ENCODE measurements around the gene RWDD2A.

DNA sequence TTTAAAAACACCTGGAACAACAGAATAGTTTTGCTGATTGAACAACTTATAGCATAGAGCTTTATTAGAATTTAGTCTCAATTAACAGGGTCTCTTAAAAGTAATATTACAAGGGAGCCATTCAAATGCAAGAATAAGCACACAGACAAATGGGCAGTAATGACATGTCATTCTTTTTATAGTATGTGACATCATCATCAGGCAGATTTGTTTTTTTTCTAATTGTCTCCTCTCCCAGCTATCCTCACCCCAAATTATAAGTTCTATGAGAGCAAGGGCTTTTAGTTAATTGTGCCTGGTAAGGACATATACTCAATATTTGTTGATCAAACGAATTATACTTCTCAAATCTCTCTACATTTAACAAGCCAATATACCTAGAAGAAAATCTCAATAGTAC, 11.0 kb upstream of the RWDD2A start:
- TF ChIP-seq, protein P1, sequence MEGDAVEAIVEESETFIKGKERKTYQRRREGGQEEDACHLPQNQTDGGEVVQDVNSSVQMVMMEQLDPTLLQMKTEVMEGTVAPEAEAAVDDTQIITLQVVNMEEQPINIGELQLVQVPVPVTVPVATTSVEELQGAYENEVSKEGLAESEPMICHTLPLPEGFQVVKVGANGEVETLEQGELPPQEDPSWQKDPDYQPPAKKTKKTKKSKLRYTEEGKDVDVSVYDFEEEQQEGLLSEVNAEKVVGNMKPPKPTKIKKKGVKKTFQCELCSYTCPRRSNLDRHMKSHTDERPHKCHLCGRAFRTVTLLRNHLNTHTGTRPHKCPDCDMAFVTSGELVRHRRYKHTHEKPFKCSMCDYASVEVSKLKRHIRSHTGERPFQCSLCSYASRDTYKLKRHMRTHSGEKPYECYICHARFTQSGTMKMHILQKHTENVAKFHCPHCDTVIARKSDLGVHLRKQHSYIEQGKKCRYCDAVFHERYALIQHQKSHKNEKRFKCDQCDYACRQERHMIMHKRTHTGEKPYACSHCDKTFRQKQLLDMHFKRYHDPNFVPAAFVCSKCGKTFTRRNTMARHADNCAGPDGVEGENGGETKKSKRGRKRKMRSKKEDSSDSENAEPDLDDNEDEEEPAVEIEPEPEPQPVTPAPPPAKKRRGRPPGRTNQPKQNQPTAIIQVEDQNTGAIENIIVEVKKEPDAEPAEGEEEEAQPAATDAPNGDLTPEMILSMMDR (conservative IDR thresholded peaks at IDR 0.05; ENCODE audit: low read depth, low read length), result no peak
- TF ChIP-seq EZH2 (IDR thresholded peaks at IDR 0.05; ENCODE audit: borderline replicate concordance, low read depth, low read length, poor library complexity, severe bottlenecking), result no peak
